NOMO-1 (cell line): ENCODE data around the gene CCT8.

Experiments used
- DNase-seq, 2 experiments: peaks; one replicate each; lab custom pipeline; 2025; ENCODE audit not compliant: unreplicated experiment in 2 of 2; lab: John Stamatoyannopoulos, UW

CCT8 gene

DNA sequence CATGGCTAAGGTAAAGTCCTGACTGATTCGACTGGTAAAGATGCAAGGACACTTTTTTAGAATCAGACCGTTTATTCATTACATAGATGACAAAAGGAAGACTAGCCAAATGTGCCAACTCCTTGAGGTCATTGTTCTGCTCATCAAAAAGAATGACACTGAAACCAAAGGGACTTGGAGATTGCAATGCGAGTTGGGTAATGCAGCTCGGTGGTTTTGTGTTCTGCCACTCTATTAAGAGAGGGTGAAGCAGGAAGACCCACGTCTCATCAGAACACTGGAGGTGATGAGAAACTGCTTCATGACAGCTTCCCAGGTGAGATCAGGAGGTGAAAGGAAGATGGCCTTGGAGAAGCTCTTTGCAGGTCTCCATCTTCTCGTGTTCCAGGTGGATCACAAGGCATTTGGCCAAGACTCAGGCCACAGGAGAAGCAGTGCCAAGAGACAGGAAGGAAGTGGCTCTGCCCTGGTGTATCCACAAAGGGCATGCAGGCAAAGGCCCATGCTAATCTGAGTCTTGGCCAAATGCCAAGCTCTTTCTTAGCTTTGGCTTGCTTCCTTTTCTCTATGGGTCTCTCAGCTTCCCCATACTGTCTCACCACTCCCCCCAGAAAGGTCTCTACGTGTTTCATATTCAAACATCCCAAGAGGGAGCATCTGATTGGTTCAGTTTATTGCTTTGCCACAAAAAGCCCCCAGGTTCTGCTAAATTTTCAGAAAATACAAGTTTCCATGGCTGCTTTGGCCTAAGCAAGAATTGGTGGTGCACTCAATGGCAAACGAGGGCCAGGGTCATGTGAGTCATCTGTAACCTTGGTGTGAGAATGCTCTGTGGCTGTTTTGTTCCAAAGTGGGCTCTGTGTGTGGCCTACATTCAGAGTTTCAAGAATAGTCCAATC is 5.7 kb upstream of the CCT8 start:
- DNase-seq, result peak; percentile 64 to 75

DNA sequence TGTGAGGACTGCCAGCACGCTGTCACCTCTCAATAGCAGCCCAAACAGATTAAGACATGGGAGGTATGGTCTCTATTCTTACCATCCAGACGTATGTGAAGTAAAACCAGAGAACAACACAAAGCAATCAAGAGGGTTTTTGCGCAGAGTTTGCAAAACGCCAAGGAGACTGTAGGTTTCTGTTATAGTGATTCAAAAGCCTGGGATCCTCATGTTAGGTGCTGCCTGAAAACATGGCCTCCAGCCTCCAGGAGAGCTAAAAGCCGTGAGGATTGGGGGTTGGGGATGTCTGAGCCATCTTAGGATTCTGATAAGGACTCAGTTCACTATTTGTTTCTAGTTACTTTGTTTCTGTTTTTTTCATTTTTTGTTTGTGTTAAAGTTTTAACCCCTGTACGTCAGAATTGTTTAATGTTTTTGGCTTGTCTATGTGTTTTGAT is 4.2 kb upstream of the CCT8 start:
- DNase-seq, result no peak

DNA sequence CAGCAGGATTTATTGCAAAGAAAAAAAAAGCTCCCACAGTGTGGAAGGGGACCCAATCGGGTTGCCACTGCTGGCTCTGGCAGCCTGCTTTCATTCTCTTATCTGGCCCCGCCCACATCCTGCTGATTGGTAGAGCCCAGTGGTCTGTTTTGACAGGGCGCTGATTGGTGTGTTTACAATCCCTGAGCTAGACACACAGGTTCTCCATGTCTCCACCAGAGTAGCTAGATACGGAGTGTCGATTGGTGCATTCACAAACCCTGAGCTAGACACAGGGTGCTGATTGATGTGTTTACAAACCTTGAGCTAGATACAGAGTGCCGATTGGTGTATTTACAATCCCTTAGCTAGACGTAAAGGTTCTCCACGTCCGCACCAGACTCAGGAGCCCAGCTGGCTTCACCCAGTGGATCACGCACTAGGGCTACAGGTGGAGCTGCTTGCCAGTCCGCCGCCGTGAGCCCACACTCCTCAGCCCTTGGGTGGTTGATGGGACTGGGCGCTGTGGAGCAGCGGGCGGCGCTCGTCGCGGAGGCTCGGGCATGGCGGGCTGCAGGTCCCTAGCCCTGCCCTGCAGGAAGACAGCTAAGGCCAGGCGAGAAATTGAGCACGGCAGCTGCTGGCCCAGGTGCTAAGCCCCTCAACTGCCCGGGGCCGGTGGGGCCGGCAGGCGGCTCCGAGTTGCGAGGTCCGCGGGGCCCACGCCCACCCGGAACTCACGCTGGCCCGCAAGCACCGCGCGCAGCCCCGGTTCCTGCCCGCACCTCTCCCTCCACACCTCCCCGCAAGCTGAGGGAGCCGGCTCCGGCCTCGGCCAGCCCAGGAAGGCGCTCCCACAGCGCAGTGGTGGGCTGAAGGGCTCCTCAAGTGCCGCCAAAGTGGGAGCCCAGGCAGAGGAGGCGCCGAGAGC is 3.5 kb upstream of the CCT8 start:
- peak in 1 of 2 experiments; percentile 19 for DNase-seq

DNA sequence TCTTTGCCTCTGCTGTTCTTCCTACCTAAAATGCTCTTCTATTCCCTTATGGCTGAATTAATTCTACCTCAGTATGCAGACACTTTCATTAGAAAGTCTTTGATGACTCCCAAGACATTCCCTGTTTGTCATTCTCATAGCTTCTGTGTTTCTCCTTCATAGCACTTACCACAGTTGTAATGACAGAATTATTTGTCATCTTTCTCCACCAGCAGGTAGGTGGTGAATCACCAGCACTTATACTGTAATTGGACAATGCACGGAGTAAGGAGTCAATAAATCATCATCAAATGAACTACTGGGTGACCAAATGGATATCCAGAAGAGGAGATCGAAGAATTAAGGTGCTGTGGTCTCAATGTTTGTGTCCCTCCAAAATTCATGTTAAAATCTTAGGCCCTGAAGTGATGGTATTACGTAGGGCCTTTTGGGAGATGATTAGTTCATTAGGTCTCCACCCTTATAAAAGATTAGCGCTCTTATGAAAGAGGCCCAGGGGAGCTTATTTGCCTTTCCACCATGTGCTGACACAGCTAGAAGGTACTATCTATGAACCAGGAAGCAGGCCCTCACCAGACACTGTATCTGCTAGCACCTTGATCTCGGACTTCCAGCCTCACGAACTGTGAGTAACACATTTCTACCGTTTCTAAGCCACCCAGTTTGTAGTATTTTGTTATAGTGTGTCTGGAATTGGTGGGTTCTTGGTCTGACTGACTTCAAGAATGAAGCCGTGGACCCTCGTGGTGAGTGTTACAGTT is 2.4 kb upstream of the CCT8 start:
- no peak for DNase-seq

DNA sequence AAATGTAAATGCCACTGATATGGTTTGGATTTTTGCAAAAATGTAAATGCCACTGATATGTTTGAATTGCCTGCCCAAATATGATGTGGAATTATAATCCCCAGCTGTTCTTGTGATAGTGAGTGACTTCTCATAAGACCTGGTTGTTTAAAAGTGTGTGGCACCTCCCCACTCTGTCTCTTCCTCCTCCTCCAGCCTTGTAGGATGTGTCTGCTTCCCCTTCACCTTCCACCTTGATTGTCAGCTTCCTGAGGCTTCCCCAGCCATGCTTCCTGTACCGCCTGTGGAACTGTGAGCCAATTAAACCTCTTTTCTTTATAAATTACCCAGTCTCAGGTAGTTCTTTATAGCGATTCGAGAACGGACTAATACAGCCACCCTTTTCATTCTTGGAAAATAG is 1.3 kb upstream of the CCT8 start:
- DNase-seq, result no peak

DNA sequence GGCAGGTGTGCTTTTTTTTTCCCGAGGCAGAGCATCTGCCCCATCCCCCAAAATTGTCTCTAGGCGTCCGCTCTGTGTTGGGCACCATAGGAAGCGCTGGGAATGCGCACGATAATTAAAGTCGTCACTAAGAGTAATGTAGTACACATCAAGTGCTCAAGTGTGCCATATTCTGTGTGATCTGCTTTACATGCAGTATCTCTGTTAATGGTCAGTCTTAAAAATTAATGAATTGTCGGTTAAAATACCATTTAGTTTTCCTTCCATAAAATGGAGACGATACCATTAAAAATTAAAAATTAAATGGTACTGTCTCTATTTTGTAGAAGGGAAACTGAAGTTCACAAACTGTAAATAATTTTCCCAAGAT is 544 bp upstream of the CCT8 start:
- DNase-seq, result no peak

DNA sequence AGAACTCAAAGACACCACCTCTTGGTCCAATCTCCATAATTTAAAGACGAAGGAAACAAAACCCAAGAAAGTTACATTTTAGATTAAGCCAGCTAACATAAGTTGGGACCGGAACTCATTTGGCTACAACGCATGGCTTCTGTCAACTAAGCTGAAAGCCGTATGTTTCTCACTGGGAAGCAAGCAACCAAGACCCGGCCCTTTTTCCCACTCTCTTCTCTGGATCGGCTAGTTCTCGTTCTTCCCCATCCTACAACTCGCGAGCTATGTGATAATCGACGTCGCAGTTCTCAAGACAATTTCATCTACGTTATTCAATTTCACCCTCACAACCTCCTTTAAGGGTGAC is 601 bp downstream of the CCT8 start:
- no peak for DNase-seq

DNA sequence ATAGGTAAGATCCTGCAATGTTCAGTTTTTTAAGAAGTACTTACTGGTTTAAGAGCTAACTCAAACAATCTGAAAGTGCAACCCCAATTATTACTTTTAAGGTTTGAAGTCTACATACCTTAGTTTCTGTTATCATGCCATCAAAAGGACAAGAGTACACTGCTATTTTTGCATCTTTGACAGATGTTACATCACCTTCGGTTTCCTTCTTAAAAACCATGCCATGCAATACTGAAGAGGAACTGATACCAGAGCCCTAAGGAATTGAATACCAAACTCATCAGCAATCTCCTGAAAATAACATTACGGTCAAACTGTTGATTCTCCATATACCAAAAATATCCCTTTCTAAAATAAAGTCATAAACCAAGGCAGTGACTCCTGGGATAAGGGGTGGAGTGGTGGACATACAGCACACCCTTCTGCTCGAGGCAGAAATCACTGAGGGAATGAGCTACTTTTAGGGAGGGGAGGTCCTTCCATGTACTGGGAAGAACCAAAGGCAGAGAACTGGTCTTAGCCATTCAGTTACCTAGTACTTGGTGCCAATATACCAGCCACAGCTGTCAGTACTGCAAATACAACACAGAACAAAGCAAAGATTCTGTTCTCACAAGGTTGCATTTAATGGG is 8.5 kb downstream of the CCT8 start:
- DNase-seq, result peak; percentile 50 to 93

DNA sequence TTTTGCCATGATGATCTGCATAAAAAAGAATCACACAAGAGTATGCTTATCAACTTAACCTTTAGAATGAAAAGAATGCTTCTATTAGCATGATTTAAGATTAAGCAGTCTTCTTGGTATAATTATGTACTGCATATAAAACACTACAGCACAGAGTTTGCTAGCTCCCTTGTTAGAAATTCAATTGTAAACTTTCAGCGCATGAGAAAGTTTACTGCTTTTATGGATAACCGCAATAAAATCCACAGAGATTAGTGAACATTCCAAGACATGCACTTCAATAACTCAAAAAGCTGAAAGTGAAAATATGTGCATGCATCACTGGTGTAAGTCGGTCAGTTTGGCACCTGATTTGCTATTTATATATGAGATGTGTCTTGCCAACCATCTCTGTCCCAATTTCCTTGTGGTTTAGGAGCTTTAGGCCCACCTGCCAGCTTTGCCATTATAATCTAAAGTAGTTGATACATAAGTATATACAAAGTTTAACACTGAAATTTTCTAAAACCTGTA is 16.9 kb downstream of the CCT8 start:
- DNase-seq, result no peak

DNA sequence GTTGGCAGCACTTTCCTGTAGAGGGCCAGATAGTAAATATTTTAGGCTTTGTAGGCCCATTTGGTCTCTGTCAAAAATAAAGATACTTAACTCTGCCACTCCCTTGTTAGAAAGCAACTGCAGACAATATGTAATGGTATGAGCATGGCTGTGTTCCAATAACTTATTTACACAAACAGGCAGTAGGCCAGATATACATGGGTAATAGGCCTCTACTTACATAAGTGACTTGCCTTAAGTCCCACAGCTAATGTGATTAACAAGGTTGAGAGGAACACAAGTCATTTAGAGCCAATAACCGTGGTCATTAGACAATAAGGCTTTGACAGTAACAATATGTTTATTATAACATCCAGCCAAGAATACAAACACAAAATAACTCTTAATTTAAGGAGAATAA is 17.4 kb downstream of the CCT8 start:
- DNase-seq, result no peak

DNA sequence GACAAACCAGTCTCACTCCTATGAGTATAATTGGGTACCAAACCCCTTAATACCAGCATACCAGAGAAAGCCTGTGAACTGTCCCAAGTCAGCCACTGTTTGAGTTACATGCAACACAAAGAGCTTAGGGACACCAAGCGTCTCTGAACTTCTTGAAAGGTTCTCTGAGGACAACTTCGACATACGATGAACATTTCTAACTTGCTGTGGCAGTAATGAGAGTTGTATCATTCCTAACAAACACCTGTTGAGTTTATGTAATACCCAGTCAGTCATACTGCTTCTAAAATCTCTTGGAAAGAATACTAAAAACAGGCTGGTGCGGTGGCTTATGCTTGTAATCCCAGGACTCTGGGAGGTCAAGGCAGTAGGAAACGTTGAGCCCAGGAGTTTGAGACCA is 18.4 kb downstream of the CCT8 start:
- DNase-seq, result no peak

DNA sequence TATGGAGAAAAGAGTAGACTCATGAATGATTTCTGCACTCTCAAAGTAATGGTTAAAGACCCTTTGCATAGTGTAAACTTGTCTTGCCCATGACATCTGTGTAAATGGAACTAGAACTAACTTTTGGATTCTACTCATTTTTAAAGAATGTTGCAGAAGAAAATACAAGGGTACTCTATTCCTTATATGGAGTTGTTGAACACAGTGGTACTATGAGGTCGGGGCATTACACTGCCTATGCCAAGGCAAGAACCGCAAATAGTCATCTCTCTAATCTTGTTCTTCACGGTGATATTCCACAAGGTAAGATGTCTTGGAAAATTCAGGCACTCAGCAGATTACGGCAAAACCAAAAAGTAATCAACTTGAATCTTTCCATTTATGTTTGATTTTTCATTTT is 19.8 kb downstream of the CCT8 start:
- no peak for DNase-seq

DNA sequence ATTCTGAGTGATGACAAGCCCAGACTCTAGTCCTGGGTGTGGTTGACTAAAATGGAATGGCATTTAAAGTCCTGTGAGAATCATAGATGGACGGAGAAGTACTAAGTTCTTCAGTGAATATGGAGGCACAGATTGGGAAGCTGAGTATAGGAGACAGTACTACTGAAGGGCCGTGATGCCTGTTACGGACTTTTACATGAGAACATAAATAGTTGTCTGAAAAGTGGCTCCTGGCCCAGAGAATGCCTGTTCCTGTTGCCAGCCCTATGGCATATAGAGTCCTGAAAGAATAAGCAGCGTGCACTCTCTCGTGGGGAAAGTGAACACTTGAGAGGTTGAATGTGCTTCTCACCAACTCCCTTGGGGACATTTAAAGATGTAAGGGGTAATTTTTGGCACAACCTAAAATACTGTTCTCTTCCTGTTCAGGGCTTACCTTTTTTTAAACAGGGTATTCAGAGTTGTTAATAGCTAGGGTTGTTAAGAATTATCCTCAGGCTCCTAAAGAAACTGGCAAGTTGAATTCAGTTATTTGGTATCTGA is 20.4 kb downstream of the CCT8 start:
- no peak for DNase-seq

DNA sequence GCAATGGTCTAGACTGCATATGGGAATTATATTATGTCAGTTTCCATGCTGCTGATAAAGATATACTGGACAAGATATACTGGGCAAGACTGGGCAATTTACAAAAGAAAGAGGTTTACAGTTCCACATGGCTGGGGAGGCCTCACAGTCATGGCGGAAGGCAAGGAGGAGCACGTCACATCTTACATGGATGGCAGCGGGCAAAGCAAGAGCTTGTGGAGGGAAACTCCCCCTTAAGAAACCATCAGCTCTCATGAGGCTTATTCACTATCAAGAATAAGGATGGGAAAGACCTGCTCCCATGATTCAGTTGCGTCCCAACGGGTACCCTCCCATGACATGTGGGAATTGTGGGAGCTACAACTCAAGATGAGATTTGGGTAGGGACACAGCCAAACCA is 21.2 kb downstream of the CCT8 start:
- DNase-seq, result no peak

DNA sequence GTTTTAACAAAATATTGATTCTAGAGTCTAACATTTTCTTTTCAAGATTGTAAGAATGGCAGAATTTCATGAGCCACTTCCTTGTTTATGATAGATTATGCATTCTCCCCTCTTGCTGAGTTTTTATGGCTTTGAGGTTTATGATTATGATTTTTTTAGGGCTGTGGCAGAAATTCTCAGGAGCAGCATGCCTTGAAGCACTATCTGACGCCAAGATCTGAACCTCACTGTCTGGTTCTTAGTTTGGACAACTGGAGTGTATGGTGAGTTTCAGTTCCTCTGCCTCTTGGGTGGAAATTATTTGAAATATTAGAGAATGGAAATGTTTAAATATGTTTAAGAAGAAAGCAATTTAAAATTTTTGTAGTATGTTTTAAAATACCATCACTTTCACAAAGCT is 38.8 kb downstream of the CCT8 start:
- DNase-seq, result peak in 1 of 2 experiments; percentile 43

DNA sequence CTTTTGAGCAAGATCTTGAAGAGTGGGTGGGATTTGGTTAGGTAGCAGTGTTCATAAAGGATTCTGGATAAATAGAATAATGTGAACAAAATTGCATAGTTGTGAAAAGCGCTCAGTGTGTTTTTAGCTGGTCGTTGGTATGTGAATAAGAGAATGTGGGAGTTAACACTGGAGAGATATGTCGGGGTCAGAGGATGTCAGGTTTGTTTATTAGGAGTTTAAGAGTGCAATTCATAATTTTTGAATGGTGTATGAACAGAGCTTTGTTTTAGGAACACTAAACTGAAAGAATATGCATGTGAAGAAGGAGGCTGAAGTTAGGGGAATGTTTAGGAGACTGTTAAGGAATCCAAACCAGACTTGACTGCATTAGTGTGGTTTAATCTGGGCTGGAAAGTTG is 39.6 kb downstream of the CCT8 start:
- DNase-seq, result no peak

DNA sequence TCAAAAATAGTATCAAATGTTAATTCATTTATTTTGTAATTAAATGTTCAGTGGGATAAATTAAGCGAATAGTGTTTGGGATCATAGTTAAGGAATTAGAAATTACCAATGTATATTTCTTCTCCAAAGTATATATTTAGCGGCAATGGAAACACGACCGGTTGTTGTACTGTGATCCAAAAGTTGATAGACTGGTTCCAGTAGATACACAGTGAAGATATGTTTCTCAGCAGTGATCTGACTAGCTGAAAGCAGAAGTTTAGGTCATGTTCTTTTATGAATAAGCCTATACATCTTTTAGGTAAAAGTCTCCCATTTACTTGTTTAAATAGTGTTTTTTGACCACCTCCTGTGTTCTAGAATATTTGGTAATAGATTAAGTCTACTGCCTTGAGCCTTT is 40.1 kb downstream of the CCT8 start:
- DNase-seq, result no peak

DNA sequence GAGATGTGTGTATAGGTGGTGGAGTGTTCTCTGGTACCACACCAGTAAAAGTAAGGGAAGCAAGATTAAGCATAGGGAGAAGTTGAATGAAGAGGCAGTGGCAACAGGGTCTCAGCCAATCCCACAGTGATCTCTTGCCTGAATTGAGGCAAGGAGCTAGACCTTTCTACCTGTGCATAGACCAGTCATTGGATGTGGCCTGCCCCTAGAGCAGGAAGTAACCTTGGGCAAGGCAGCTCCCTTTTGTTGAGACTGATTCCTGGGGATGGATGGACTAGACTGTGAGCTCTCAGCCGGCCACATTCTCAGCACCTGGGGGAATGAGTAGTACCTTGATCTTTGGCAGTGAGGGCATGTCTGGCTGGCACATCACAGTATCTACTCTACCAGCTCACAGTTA is 42.5 kb downstream of the CCT8 start:
- DNase-seq, result no peak

DNA sequence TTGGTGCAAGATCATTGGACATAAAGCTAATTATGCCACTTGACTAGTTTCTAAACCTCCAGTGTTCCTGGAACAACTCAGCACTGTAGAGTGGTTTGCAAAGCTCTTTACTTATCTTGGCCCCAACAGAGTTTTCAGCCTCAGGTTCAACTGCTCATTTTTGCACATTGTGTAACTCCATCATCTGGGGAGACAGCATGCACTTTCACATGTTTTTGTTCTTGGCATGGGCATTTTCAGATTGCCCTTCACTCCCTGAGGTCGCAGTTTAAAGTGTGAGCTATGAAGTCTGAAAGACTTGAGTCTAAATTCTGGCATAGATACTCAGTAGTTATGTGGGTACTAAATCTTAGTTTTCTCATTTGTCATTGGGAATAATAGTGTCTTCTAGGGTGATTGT is 43.9 kb downstream of the CCT8 start:
- DNase-seq, result no peak

DNA sequence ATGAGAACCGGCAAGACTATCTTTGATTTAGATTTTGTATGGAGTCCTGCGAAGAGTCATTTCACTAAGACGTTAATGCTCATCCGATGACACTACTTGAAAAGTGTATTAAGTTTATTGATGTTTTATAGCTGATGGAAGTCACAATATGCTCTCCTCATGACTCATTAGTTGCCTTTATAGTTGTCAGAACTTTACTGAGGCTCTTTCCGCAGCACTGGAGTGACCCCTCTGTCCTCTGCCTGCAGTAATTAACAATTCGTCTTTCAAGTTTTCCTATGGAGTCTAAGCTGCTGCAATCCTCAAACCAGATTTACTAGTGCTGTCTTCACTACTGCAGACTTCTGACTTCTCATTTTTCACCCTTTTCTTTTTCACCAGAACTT is 48.1 kb downstream of the CCT8 start:
- peak in 1 of 2 experiments; percentile 32 for DNase-seq
